Suprapubic skin (tissue), 4 donors: ENCODE measurements around the gene RPL41. TPM values are rescaled to one million over a fixed set of nuclear protein-coding genes. Genes with fewer than 3 reads are reported as not detected.

Source experiments
- DNase-seq, 2 donors: peaks; one replicate each; pipeline ENCODE4 v3.0.0-alpha.2; 2019; ENCODE audit warnings: low spot score in 2 of 2
- H3K27ac ChIP-seq: fragments of 200-600 bp; sonication (generic); one replicate; pipeline ENCODE4 v1.5.1; 2019
- H3K27me3 ChIP-seq: fragments of 200-600 bp; sonication (generic); one replicate; pipeline ENCODE4 v1.5.1; 2019
- H3K36me3 ChIP-seq: fragments of 200-600 bp; sonication (generic); one replicate; pipeline ENCODE4 v1.5.1; 2019
- H3K4me1 ChIP-seq: fragments of 200-600 bp; sonication (generic); one replicate; pipeline ENCODE4 v1.5.1; 2019
- H3K4me3 ChIP-seq: fragments of 200-600 bp; sonication (generic); one replicate; pipeline ENCODE4 v1.5.1; 2019; ENCODE audit warnings: mild to moderate bottlenecking
- H3K9me3 ChIP-seq: fragments of 200-600 bp; sonication (generic); one replicate; pipeline ENCODE4 v1.5.1; 2019
- EP300 ChIP-seq: sonication (generic); formaldehyde crosslinking; IDR thresholded peaks from one replicate; pipeline ENCODE4 v1.6.1; 2017; ENCODE audit warnings: antibody characterized with exemption
- POLR2A ChIP-seq, 2 donors: fragments of 450-650 bp; IDR thresholded peaks; one replicate each; pipeline ENCODE4 v1.6.1; 2017; ENCODE audit warnings: antibody characterized with exemption in 2 of 2, mild to moderate bottlenecking in 2 of 2, moderate library complexity in 2 of 2
- POLR2AphosphoS5 ChIP-seq, 3 donors: sonication (generic); formaldehyde crosslinking; IDR thresholded peaks; one replicate each; pipeline ENCODE4 v1.6.1; 2017; ENCODE audit warnings: antibody characterized with exemption in 3 of 3
- WGBS: methylation state at CpG from one replicate; pipeline ENCODE4 v1.1.5; 2018; 5-methylcytosine and 5-hydroxymethylcytosine counted together
- total RNA-seq, 4 donors: library from RNA; depleted of rRNA; stranded (reverse); fragments of >200 nt; gene quantifications; one replicate each; pipeline ENCODE4 v1.1.0, GENCODE V29; 2016
- TF ChIP-seq, protein P1 (sequence below), 2 donors: fragments of 200-600 bp in 1 of 2; fragments of 450-650 bp in 1 of 2; sonication (generic) in 1 of 2; IDR thresholded peaks; one replicate each; pipeline ENCODE4 v1.5.1; 2016 to 2019; ENCODE audit warnings: antibody characterized with exemption in 2 of 2, mild to moderate bottlenecking in 1 of 2, moderate library complexity in 1 of 2

The RPL41 gene
- total RNA-seq, 4 donors from 2014 or later, result 2,523 to 6,346 (median 5,689) TPM

DNA sequence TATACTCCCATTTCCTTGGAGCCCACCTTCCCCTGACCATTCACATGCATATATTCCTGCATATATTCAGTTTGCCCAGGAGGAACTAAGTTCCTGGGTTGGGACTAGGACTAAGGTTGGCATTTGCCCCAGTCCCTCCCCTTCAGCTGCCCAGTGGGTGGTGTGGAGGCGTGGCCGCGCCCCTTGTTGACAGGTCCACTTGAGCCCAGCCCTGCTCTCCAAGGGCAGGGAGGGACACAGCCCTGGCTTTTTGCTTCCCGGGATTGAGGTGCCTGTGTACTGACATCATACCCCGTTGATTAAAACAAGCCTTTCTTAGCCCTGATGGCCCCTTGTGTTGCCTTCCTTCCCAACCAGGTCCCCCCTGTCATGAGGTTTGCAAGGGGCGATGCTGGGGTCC lies 29.2 kb upstream of the RPL41 start:
- no peak for TF ChIP-seq POLR2AphosphoS5 (IDR thresholded peaks at IDR 0.05)
- TF ChIP-seq POLR2A (IDR thresholded peaks at IDR 0.05), result no peak
- TF ChIP-seq EP300, result no peak
- TF ChIP-seq, protein P1, sequence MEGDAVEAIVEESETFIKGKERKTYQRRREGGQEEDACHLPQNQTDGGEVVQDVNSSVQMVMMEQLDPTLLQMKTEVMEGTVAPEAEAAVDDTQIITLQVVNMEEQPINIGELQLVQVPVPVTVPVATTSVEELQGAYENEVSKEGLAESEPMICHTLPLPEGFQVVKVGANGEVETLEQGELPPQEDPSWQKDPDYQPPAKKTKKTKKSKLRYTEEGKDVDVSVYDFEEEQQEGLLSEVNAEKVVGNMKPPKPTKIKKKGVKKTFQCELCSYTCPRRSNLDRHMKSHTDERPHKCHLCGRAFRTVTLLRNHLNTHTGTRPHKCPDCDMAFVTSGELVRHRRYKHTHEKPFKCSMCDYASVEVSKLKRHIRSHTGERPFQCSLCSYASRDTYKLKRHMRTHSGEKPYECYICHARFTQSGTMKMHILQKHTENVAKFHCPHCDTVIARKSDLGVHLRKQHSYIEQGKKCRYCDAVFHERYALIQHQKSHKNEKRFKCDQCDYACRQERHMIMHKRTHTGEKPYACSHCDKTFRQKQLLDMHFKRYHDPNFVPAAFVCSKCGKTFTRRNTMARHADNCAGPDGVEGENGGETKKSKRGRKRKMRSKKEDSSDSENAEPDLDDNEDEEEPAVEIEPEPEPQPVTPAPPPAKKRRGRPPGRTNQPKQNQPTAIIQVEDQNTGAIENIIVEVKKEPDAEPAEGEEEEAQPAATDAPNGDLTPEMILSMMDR (IDR thresholded peaks at IDR 0.05), result no peak
- Histone ChIP-seq H3K27ac (peak overlapping the region; percentile 36), H3K27me3 (no peaks in the 10 kb centered on the region), H3K9me3 (no peaks in the 10 kb centered on the region), H3K4me3 (no peak overlapping the region), H3K4me1 (peaks cover 18% of the 10 kb centered on the region), H3K36me3 (peaks cover 14% of the 10 kb centered on the region)
- 75% methylated on average over 6 of the region's 6 CpGs for WGBS
- DNase-seq, result no peak

- H3K27me3 ChIP-seq, result no peaks in the 10 kb centered on the region
- H3K36me3 ChIP-seq, result peaks cover 67% of the 10 kb centered on the region
- WGBS, result 93% methylated on average over 6 of the region's 6 CpGs
- TF ChIP-seq POLR2A (IDR thresholded peaks at IDR 0.05) (no peak), EP300 (no peak), POLR2AphosphoS5 (IDR thresholded peaks at IDR 0.05) (no peak)
- TF ChIP-seq, protein P1 (IDR thresholded peaks at IDR 0.05), result no peak
- no peak overlapping the region for H3K27ac ChIP-seq
- peaks cover 2% of the 10 kb centered on the region for H3K4me1 ChIP-seq
- DNase-seq, result no peak
- H3K9me3 ChIP-seq, result no peaks in the 10 kb centered on the region
- H3K4me3 ChIP-seq, result no peak overlapping the region
These were observed 18.7 kb upstream of the RPL41 start for GRCh38 chr12:56097738-56098137.

DNA sequence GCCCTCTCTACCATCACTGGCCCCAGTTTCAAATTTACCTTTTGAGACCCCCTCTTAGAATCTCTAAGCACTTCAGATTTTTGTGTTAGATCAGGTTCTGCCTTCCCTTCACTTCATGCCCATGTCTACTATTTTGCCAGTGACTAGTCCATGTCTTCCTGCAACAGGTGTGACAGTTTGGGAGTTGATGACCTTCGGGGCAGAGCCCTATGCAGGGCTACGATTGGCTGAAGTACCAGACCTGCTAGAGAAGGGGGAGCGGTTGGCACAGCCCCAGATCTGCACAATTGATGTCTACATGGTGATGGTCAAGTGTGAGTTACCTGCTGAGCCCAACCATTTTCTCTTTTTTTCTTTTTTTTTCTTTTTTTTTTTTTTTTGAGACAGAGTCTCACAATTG lies 17.8 kb upstream of the RPL41 start:
- no peaks in the 10 kb centered on the region for H3K9me3 ChIP-seq
- peaks cover 10% of the 10 kb centered on the region for H3K4me1 ChIP-seq
- no peak overlapping the region for H3K27ac ChIP-seq
- DNase-seq, result no peak
- H3K36me3 ChIP-seq, result peaks cover 61% of the 10 kb centered on the region
- no peak overlapping the region for H3K4me3 ChIP-seq
- TF ChIP-seq POLR2A (IDR thresholded peaks at IDR 0.05) (no peak), POLR2AphosphoS5 (IDR thresholded peaks at IDR 0.05) (no peak), EP300 (no peak)
- TF ChIP-seq, protein P1 (IDR thresholded peaks at IDR 0.05), result no peak
- no peaks in the 10 kb centered on the region for H3K27me3 ChIP-seq
- WGBS, result 79% methylated on average over 3 of the region's 3 CpGs

GRCh38 chr12:56099787-56100186 lies 16.6 kb upstream of the RPL41 start:
- H3K4me1 ChIP-seq, result peaks cover 13% of the 10 kb centered on the region
- WGBS, result 47% methylated on average over 4 of the region's 4 CpGs
- no peaks in the 10 kb centered on the region for H3K9me3 ChIP-seq
- H3K4me3 ChIP-seq, result no peak overlapping the region
- H3K27ac ChIP-seq, result no peak overlapping the region
- DNase-seq, result no peak
- H3K36me3 ChIP-seq, result peaks cover 49% of the 10 kb centered on the region
- no peaks in the 10 kb centered on the region for H3K27me3 ChIP-seq
- TF ChIP-seq, protein P1 (IDR thresholded peaks at IDR 0.05), result no peak
- TF ChIP-seq POLR2A (IDR thresholded peaks at IDR 0.05) (no peak), POLR2AphosphoS5 (IDR thresholded peaks at IDR 0.05) (no peak), EP300 (no peak)

DNA sequence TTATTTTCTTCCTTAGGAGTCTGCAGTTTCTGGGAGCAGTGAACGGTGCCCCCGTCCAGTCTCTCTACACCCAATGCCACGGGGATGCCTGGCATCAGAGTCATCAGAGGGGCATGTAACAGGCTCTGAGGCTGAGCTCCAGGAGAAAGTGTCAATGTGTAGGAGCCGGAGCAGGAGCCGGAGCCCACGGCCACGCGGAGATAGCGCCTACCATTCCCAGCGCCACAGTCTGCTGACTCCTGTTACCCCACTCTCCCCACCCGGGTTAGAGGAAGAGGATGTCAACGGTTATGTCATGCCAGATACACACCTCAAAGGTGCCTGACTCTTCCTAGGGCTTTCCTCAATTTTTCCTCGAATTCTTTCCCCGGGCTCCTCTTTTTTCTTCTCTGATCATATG lies 15.4 kb upstream of the RPL41 start:
- no peaks in the 10 kb centered on the region for H3K27me3 ChIP-seq
- peaks cover 37% of the 10 kb centered on the region for H3K36me3 ChIP-seq
- peaks cover 26% of the 10 kb centered on the region for H3K4me1 ChIP-seq
- DNase-seq, result no peak
- WGBS, result 81% methylated on average over 14 of the region's 14 CpGs
- TF ChIP-seq POLR2A (IDR thresholded peaks at IDR 0.05) (no peak), EP300 (no peak), POLR2AphosphoS5 (IDR thresholded peaks at IDR 0.05) (no peak)
- TF ChIP-seq, protein P1 (IDR thresholded peaks at IDR 0.05), result no peak
- H3K4me3 ChIP-seq, result no peak overlapping the region
- no peaks in the 10 kb centered on the region for H3K9me3 ChIP-seq
- no peak overlapping the region for H3K27ac ChIP-seq
